HCT116 (cell line): ENCODE results near the gene EIF5B. TPM values are rescaled to one million over a fixed set of nuclear protein-coding genes. Genes with fewer than 3 reads are reported as not detected.

Source experiments
- ATAC-seq: fragments of 200-7000 bp; cut with Tn5 transposase; 2 replicates; pipeline ENCODE4 v1.9.1; 2020; ENCODE audit warnings: mild to moderate bottlenecking, moderate library complexity
- BruUV-seq: library from RNA; stranded (reverse); fragments of 400-500 nt; replicated peaks from 2 replicates; lab custom pipeline; 2021; lab: Mats Ljungman, UMichigan
- CTCF ChIA-PET: fragments of 300-600 bp; sonication (Branson Sonifier 250); formaldehyde crosslinking; loops from one replicate; lab custom pipeline; 2021; ENCODE audit warnings: antibody characterized with exemption; lab: Charles Lee
- POLR2A ChIA-PET: fragments of 300-600, 350-600 bp; sonication (Branson Sonifier 250); formaldehyde crosslinking; loops from one replicate; lab custom pipeline; 2021; ENCODE audit warnings: antibody characterized with exemption; lab: Charles Lee
- RAD21 ChIA-PET, 2 experiments: fragments of 300-600 bp; sonication (Branson Sonifier 250); formaldehyde crosslinking; loops; one replicate each; lab custom pipeline; 2023; ENCODE audit warnings: low total read pairs in 2 of 2; ENCODE audit not compliant: uncharacterized antibody in 2 of 2, unreplicated experiment in 2 of 2, low non-redundant PET in 1 of 2; lab: Charles Lee
- DNase-seq: peaks from one replicate; pipeline ENCODE4 v3.0.0-alpha.2; 2010; ENCODE audit warnings: low read depth, low spot score
- H2AFZ ChIP-seq: fragments of 200-600 bp; shearing (Covaris generic), sonication (generic); 2 replicates; pipeline ENCODE4 v1.6.1; 2017; ENCODE audit warnings: low read depth, mixed run types, mixed read lengths, antibody characterized with exemption, low read length; ENCODE audit not compliant: poor library complexity, severe bottlenecking
- H3K27ac ChIP-seq: 2 replicates; pipeline ENCODE4 v1.5.1; 2012; ENCODE audit warnings: low read depth, low read length
- H3K27me3 ChIP-seq: fragments of 200-600 bp; sonication (generic); 2 replicates; pipeline ENCODE4 v1.6.1; 2016; ENCODE audit warnings: mixed run types, low read length, mixed read lengths; ENCODE audit not compliant: insufficient read depth
- H3K36me3 ChIP-seq, 2 experiments: fragments of 200-500 bp in 1 of 2; fragments of 200-600 bp in 1 of 2; sonication (Bioruptor generic) in 1 of 2; sonication (generic) in 1 of 2; 2 replicates each; pipeline versions ENCODE4 v1.5.1 to v1.6.1; 2014 to 2016; ENCODE audit warnings: low read length in 2 of 2, inconsistent platforms in 1 of 2, mixed read lengths in 1 of 2, mixed run types in 1 of 2; ENCODE audit not compliant: insufficient read depth in 2 of 2, control insufficient read depth in 1 of 2
- H3K4me1 ChIP-seq, 2 experiments: fragments of 200-600 bp in 1 of 2; sonication (generic) in 1 of 2; 2 replicates each; pipeline versions ENCODE4 v1.5.1 to v1.6.1; 2012 to 2017; ENCODE audit warnings: low read length in 2 of 2, inconsistent platforms in 1 of 2, mild to moderate bottlenecking in 1 of 2, mixed read lengths in 1 of 2, mixed run types in 1 of 2, moderate library complexity in 1 of 2; ENCODE audit not compliant: insufficient read depth in 2 of 2, control insufficient read depth in 1 of 2
- H3K4me2 ChIP-seq: fragments of 200-600 bp; sonication (generic); 2 replicates; pipeline ENCODE4 v1.6.1; 2017; ENCODE audit warnings: mixed run types, low read length, mixed read lengths
- H3K4me3 ChIP-seq, 2 experiments: fragments of 200-600 bp in 1 of 2; sonication (generic) in 1 of 2; replicated peaks in 1 of 2; 2 replicates each; pipeline ENCODE4 v1.5.1; 2011 to 2016; ENCODE audit warnings: low read length in 2 of 2, control low read depth in 1 of 2, low read depth in 1 of 2, mild to moderate bottlenecking in 1 of 2, mixed read lengths in 1 of 2, mixed run types in 1 of 2
- H3K79me2 ChIP-seq: fragments of 200-600 bp; sonication (generic); 2 replicates; pipeline ENCODE4 v1.6.1; 2017; ENCODE audit warnings: mild to moderate bottlenecking, mixed run types, low read length, moderate library complexity, mixed read lengths; ENCODE audit not compliant: insufficient read depth
- H3K9ac ChIP-seq: fragments of 200-600 bp; sonication (generic); 2 replicates; pipeline ENCODE4 v1.6.1; 2016; ENCODE audit warnings: low read length, mixed read lengths
- H3K9me2 ChIP-seq: fragments of 200-600 bp; sonication (generic), shearing (Covaris generic); 2 replicates; pipeline ENCODE4 v1.6.1; 2017; ENCODE audit warnings: mixed run types, mild to moderate bottlenecking, moderate library complexity; ENCODE audit not compliant: insufficient read depth
- H3K9me3 ChIP-seq, 2 experiments: fragments of 200-500 bp in 1 of 2; fragments of 200-600 bp in 1 of 2; sonication (Bioruptor generic) in 1 of 2; sonication (generic) in 1 of 2; 2 replicates each; pipeline ENCODE4 v1.6.1; 2014 to 2017; ENCODE audit warnings: low read length in 2 of 2, mixed read lengths in 2 of 2, inconsistent platforms in 1 of 2, low read depth in 1 of 2, mild to moderate bottlenecking in 1 of 2, mixed run types in 1 of 2, moderate library complexity in 1 of 2; ENCODE audit not compliant: control insufficient read depth in 1 of 2, insufficient read depth in 1 of 2
- H4K20me1 ChIP-seq: fragments of 200-600 bp; sonication (generic), shearing (Covaris generic); 2 replicates; pipeline ENCODE4 v1.6.1; 2017; ENCODE audit warnings: mixed run types, mild to moderate bottlenecking, moderate library complexity; ENCODE audit not compliant: insufficient read depth
- ATF3 ChIP-seq: IDR thresholded peaks from 2 replicates; pipeline ENCODE4 v1.6.1; 2012
- CBX3 ChIP-seq: IDR thresholded peaks from 2 replicates; pipeline ENCODE4 v1.6.1; 2012; ENCODE audit warnings: low read depth
- CEBPB ChIP-seq: IDR thresholded peaks from 2 replicates; pipeline ENCODE4 v1.6.1; 2012; ENCODE audit warnings: low read depth
- ELF1 ChIP-seq: IDR thresholded peaks from 2 replicates; pipeline ENCODE4 v1.6.1; 2012; ENCODE audit warnings: low read depth, borderline replicate concordance
- EZH2 ChIP-seq: fragments of 200-600 bp; sonication (generic); IDR thresholded peaks from 2 replicates; pipeline ENCODE4 v1.6.1; 2017; ENCODE audit warnings: antibody characterized with exemption, mixed run types
- EZH2phosphoT487 ChIP-seq: fragments of 200-600 bp; IDR thresholded peaks from 2 replicates; pipeline ENCODE4 v1.6.1; 2018; ENCODE audit warnings: antibody characterized with exemption, borderline replicate concordance
- MAX ChIP-seq: IDR thresholded peaks from 2 replicates; pipeline ENCODE4 v1.6.1; 2012
- POLR2AphosphoS5 ChIP-seq: IDR thresholded peaks from 2 replicates; pipeline ENCODE4 v1.6.1; 2011; ENCODE audit warnings: mild to moderate bottlenecking, low read depth, low read length, moderate library complexity
- RAD21 ChIP-seq: IDR thresholded peaks from 2 replicates; pipeline ENCODE4 v1.6.1; 2012; ENCODE audit warnings: low read depth, mild to moderate bottlenecking
- REST ChIP-seq: IDR thresholded peaks from 2 replicates; pipeline ENCODE4 v1.6.1; 2012; ENCODE audit warnings: low read depth
- SIN3A ChIP-seq: IDR thresholded peaks from 2 replicates; pipeline ENCODE4 v1.6.1; 2012; ENCODE audit warnings: low read depth
- SRF ChIP-seq: IDR thresholded peaks from 2 replicates; pipeline ENCODE4 v1.6.1; 2012; ENCODE audit warnings: low read depth
- TCF7L2 ChIP-seq: IDR thresholded peaks from 2 replicates; pipeline ENCODE4 v1.7.0; 2011; ENCODE audit warnings: borderline replicate concordance, inconsistent platforms; ENCODE audit not compliant: insufficient read depth, insufficient read length; ENCODE audit errors: extremely low read depth
- YY1 ChIP-seq: IDR thresholded peaks from 2 replicates; pipeline ENCODE4 v1.6.1; 2011; ENCODE audit warnings: low read length, low read depth, moderate library complexity, mild to moderate bottlenecking; ENCODE audit not compliant: insufficient replicate concordance; ENCODE audit errors: extremely low read depth
- ZBTB33 ChIP-seq: IDR thresholded peaks from 2 replicates; pipeline ENCODE4 v1.6.1; 2011; ENCODE audit warnings: mild to moderate bottlenecking, low read length, moderate library complexity; ENCODE audit not compliant: insufficient replicate concordance; ENCODE audit errors: extremely low read depth
- intact Hi-C: fragments of 100-400 bp; cut with micrococcal nuclease; formaldehyde crosslinking; loops from 2 replicates; pipeline ENCODE4 v1.10.0; 2022
- total RNA-seq: library from RNA; stranded (reverse); gene quantifications from one replicate; pipeline ENCODE4 v1.2.1, GENCODE V29; 2021; ENCODE audit not compliant: unreplicated experiment

Gene EIF5B
- total RNA-seq, 1 experiment from 2014 or later, result 65.9 TPM

- no peak for ATAC-seq
- no peak overlapping the region for H3K27ac ChIP-seq
- H3K36me3 ChIP-seq, result peaks cover 30 to 45% of the 10 kb centered on the region in 2 experiments; a peak in 3 of 4 replicates
- no peaks in the 10 kb centered on the region; the same call in 1 of the 2 replicates for H3K79me2 ChIP-seq
- RAD21 ChIA-PET, result no interaction called here
- H4K20me1 ChIP-seq, result no peaks in the 10 kb centered on the region
- TF ChIP-seq CBX3 (no peak), MAX (no peak), YY1 (no peak), SIN3A (no peak), EZH2 (no peak), POLR2AphosphoS5 (no peak), ELF1 (no peak), RAD21 (no peak), TCF7L2 (no peak), REST (no peak), SRF (no peak), CEBPB (no peak), ATF3 (no peak), ZBTB33 (no peak), EZH2phosphoT487 (no peak)
- TF ChIP-seq, all 23 proteins: peak for 0
- H3K4me2 ChIP-seq, result no peak overlapping the region
- H3K4me1 ChIP-seq, result peaks cover 0 to 6% of the 10 kb centered on the region in 2 experiments; a peak in 1 of 4 replicates
- CTCF ChIA-PET, result no interaction called here
- no peak for DNase-seq
- no peak overlapping the region for H2AFZ ChIP-seq
- intact Hi-C loops, result no loop called here
- no peaks in the 10 kb centered on the region for H3K9me2 ChIP-seq
- no peak overlapping the region for H3K4me3 ChIP-seq
- POLR2A ChIA-PET, result no interaction called here
- H3K9ac ChIP-seq, result no peak overlapping the region
- BruUV-seq, result no TSS peak
- no peaks in the 10 kb centered on the region for H3K27me3 ChIP-seq
- H3K9me3 ChIP-seq, result no peaks in the 10 kb centered on the region
These were observed 67.8 kb downstream of the EIF5B start for GRCh38 chr2:99404797-99405669.
